C4-2B (cell line): Measurements from ENCODE around the gene SLC39A9.

Source experiments
- CTCF ChIP-seq: fragments of 450-650 bp; conservative IDR thresholded peaks from 2 replicates; pipeline ENCODE4 v1.5.1; 2017; ENCODE audit warnings: mild to moderate bottlenecking
- ZFX ChIP-seq: fragments of 450-650 bp; IDR thresholded peaks from 2 replicates; pipeline ENCODE4 v1.6.1; 2017

GRCh38 chr14:69487226-69487625, 88.7 kb downstream of the SLC39A9 start:
- TF ChIP-seq CTCF, result no peak
- TF ChIP-seq ZFX, result no peak
